OCI-LY7 (cell line): ENCODE measurements around the gene SAXO2.

Experiments used
- CTCF ChIP-seq: fragments of 200-600 bp; sonication (generic); conservative IDR thresholded peaks from 2 replicates; pipeline ENCODE4 v1.5.1; 2014; ENCODE audit warnings: mild to moderate bottlenecking, antibody characterized with exemption, low read length, moderate library complexity, mixed read lengths
- EZH2phosphoT487 ChIP-seq: fragments of 200-600 bp; sonication (generic); IDR thresholded peaks from 2 replicates; pipeline ENCODE4 v1.6.1; 2018; ENCODE audit warnings: low read depth, borderline replicate concordance, mild to moderate bottlenecking, mixed run types, antibody characterized with exemption, low read length, moderate library complexity, mixed read lengths

GRCh38 chr15:82315519-82316246 lies 53.1 kb downstream of the SAXO2 start:
- TF ChIP-seq CTCF (no peak), EZH2phosphoT487 (no peak)
